H1 (cell line): Measurements from ENCODE around the gene PTPRC. TPM values are rescaled to one million over a fixed set of nuclear protein-coding genes. Genes with fewer than 3 reads are reported as not detected.

ENCODE experiments used
- HDAC2 ChIP-seq, 2 experiments: fragments of 300-600 bp in 1 of 2; sonication (generic) in 1 of 2; IDR thresholded peaks; 2 replicates each; pipeline ENCODE4 v1.6.1; 2011 to 2012; ENCODE audit warnings: low read depth in 2 of 2, low read length in 2 of 2, mild to moderate bottlenecking in 2 of 2, moderate library complexity in 2 of 2, borderline replicate concordance in 1 of 2, inconsistent platforms in 1 of 2
- MAFK ChIP-seq: IDR thresholded peaks from 2 replicates; pipeline ENCODE4 v1.6.1; 2012; ENCODE audit warnings: low read depth, mild to moderate bottlenecking, improper control_type of control experiment, low read length
- SP2 ChIP-seq: IDR thresholded peaks from 2 replicates; pipeline ENCODE4 v1.6.1; 2012; ENCODE audit warnings: mild to moderate bottlenecking, low read length, inconsistent platforms
- TEAD4 ChIP-seq: IDR thresholded peaks from 2 replicates; pipeline ENCODE4 v1.6.1; 2012; ENCODE audit warnings: low read depth, low read length, inconsistent platforms, mixed read lengths
- polyA plus RNA-seq, 7 experiments: library from polyadenylated mRNA; depleted of rRNA in 3 of 7; stranded (reverse) in 5 of 7; unstranded in 2 of 7; fragments of >200 nt in 5 of 7; fragments of 200-250 nt in 2 of 7; gene quantifications; 1 replicate in 5 of 7; 2 replicates in 1 of 7; 4 replicates in 1 of 7; pipeline versions ENCODE4 v1.2.1 to v1.2.3, GENCODE V29; 2011 to 2013; ENCODE audit warnings: missing spikeins in 2 of 7, mixed read lengths in 2 of 7
- total RNA-seq: library from RNA; stranded (reverse); fragmentation: NEBNext Ultra II Directional; extraction: Animal tissue kit (Norgen Biotek cat#: 25700); gene quantifications from 2 replicates; pipeline ENCODE4 v1.2.1, GENCODE V29; 2021

The PTPRC gene
- total and polyA plus RNA-seq, 2 of the 8 experiments (the other 6 are each of a cell fraction or from before 2014, with no cell fraction given), result 0.05 TPM; not detected in 1

DNA sequence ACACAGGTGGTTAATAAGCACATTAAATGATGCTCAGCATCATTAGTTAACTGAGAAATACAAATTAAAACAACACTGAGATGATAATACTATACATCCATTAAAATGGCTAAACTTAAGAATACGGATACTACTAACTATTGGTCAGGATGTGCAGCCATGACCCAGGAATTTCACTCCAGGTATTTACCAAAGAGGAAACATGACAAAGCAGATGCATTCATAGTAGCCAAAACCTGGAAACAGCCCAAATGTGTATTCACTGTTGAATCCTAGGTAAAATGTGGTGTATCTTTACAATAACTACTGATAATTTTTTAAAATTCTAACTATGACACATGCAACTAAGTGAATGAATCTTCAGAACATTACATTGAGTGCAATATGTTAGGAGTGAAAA lies 73.0 kb downstream of the PTPRC start (continued):
- TF ChIP-seq HDAC2 (IDR thresholded peaks at IDR 0.05; ENCODE audit: borderline replicate concordance in 1 of 2, low read depth in 2 of 2, low read length in 2 of 2) (no peak), TEAD4 (no peak), SP2 (no peak), MAFK (no peak)
